BLaER1 (cell line): ENCODE measurements around the gene PLVAP.

Experiments used
- H3K27ac ChIP-seq: shearing (Covaris generic); formaldehyde crosslinking; 2 replicates; pipeline ENCODE4 v1.8.1; 2022
- H3K27me3 ChIP-seq: shearing (Covaris generic); formaldehyde crosslinking; 2 replicates; pipeline ENCODE4 v1.8.1; 2022
- H3K36me3 ChIP-seq: shearing (Covaris generic); formaldehyde crosslinking; 2 replicates; pipeline ENCODE4 v1.8.1; 2022
- H3K4me1 ChIP-seq: shearing (Covaris generic); formaldehyde crosslinking; 2 replicates; pipeline ENCODE4 v1.8.1; 2022
- H3K4me2 ChIP-seq: shearing (Covaris generic); formaldehyde crosslinking; 2 replicates; pipeline ENCODE4 v1.8.1; 2022
- H3K4me3 ChIP-seq: shearing (Covaris generic); formaldehyde crosslinking; 2 replicates; pipeline ENCODE4 v1.8.1; 2022
- H3K9ac ChIP-seq: shearing (Covaris generic); formaldehyde crosslinking; 2 replicates; pipeline ENCODE4 v1.8.1; 2022
- H3K9me3 ChIP-seq: shearing (Covaris generic); formaldehyde crosslinking; 2 replicates; pipeline ENCODE4 v1.8.1; 2022
- H4K20me1 ChIP-seq: shearing (Covaris generic); formaldehyde crosslinking; 2 replicates; pipeline ENCODE4 v1.8.1; 2022
- Cebpa-rat ChIP-seq: shearing (Covaris generic); IDR thresholded peaks from 2 replicates; pipeline ENCODE4 v1.8.1; 2022

The PLVAP gene

DNA sequence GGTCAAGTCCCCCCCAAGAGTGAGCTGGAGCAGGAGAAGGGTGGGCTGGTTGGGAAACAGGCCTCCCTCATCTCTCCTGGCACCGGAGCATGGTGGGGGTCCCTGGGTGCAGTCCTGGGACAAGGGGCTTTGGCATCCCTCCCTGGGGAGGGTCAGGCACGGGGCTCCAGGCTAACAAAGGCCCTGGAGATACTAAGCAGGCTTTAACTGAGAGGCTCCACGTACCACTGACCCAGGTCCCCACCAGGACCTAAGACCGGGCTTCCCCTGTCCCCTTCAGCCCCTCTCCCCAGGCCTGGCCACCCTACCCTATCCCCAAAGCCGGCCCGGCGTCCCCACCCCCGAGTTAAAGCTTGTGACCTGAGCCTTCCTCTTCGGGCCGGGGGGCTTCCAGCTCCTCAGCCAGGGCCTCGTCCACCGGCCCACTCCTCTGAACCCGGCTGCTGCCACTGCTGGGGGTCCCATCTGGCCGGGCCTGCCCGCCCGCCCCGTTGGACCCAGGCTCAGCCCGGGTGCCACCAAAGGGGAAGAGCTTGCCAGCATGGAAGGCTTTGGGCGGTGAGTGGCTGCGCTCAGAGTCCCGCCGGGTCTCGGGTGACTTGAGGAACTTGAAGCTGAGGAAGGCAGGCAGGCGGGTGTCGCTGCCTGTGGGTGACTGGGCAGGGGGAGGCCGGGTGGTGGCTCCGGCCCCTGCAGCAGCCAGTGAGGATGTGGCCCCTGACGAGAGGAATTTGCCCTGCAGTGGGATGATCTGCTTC is 52.6 kb downstream of the PLVAP start:
- Histone ChIP-seq H3K9ac (no peak overlapping the region), H3K4me2 (peak overlapping the region; percentile 94; the same call in 1 of the 2 replicates), H3K4me3 (no peak overlapping the region), H3K36me3 (peaks cover 44% of the 10 kb centered on the region), H3K27ac (no peak overlapping the region), H3K9me3 (no peaks in the 10 kb centered on the region), H3K27me3 (peaks cover 17% of the 10 kb centered on the region), H3K4me1 (peaks cover 63% of the 10 kb centered on the region), H4K20me1 (peaks cover 33% of the 10 kb centered on the region)
- TF ChIP-seq Cebpa-rat, result no peak

DNA sequence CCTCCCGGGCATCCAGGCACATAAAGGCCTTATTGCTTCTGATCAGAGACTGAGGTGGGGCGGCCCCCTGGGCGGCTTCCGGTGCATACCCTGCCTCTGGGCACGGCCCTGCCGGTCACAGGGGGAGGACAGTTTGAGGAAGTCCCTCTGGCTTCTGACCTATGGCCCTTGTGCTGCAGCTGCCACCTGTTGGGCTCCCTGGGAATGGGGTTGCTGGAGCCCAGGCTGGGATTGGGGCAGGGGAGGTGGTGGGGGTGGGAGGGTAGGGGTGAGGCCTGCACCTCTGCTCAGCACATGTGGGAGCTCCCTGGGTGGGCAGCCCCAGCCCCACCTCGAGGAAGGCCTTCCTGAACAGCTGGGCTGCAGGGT is 53.2 kb downstream of the PLVAP start:
- Histone ChIP-seq H3K27me3 (peaks cover 11% of the 10 kb centered on the region; the same call in 1 of the 2 replicates), H3K4me1 (peaks cover 60% of the 10 kb centered on the region), H3K27ac (peak overlapping the region; percentile 46; the same call in 1 of the 2 replicates), H4K20me1 (peaks cover 38% of the 10 kb centered on the region), H3K36me3 (peaks cover 50% of the 10 kb centered on the region), H3K4me3 (peak overlapping the region; percentile 57; the same call in 1 of the 2 replicates), H3K4me2 (peak overlapping the region; percentile 94), H3K9me3 (no peaks in the 10 kb centered on the region), H3K9ac (peak overlapping the region; percentile 64; the same call in 1 of the 2 replicates)
- TF ChIP-seq Cebpa-rat, result no peak

DNA sequence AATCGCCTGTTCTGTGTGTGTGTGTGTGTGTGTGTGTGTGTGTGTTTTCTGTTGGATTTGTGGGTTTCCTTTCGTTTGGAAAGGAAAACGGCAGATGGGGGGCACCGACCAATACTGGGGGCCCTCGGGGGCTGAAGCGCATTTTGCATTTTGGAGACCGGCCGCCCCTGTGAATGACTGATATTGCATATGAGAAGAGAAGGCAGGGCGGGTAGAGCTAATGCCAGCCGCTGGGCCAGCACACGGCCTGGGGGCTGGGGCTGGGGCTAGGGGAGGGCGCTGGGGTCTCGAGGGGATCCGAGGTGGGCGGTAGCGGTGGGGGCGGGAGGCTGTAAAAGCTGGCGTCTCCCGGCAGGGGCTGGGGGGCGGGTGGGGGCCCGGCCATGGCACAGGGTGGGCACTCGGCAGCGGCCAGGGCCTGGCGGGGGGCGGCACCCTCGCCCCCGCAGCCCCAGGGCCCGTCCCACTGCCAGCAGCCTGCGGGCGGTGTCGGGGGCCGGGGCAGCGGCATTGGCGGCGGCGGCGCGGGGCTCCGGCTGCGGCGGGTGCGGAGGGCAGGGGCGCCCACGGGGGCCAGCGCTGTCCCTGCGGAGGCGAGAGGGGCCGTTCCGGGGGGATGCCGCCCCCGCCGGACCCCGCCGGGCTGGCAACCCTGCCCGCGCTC is 53.7 kb downstream of the PLVAP start:
- Histone ChIP-seq H3K9ac (peak overlapping the region; percentile 64; the same call in 1 of the 2 replicates), H3K4me2 (peak overlapping the region; percentile 94), H3K4me1 (peaks cover 62% of the 10 kb centered on the region), H3K9me3 (no peaks in the 10 kb centered on the region), H4K20me1 (peaks cover 40% of the 10 kb centered on the region), H3K36me3 (peaks cover 55% of the 10 kb centered on the region), H3K27me3 (peaks cover 8% of the 10 kb centered on the region; the same call in 1 of the 2 replicates), H3K27ac (peak overlapping the region; percentile 46; the same call in 1 of the 2 replicates), H3K4me3 (peak overlapping the region; percentile 57; the same call in 1 of the 2 replicates)
- no peak for TF ChIP-seq Cebpa-rat

DNA sequence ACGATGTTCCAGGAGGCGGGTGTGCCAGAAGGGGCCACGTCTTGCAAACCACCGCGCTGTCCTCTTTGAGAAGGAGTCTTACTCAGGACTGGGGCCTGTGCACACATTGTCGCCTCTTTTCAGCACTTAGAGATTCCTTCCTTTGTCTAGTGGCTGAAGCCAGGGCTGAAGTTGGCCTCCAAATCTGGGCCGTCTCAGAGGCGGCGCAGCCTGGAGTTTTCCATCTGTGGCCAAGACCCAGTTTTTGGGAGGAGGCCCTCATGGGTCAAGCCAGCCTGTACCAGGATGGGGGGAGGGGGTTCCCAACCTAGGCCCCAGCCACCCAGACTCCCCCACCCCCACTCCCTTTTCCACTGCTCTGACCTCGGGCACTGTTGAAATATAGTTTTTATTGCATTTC is 54.3 kb downstream of the PLVAP start:
- Histone ChIP-seq H3K4me2 (peak overlapping the region; percentile 94), H3K27ac (peak overlapping the region; percentile 72; the same call in 1 of the 2 replicates), H3K9me3 (no peaks in the 10 kb centered on the region), H3K9ac (no peak overlapping the region), H4K20me1 (peaks cover 40% of the 10 kb centered on the region), H3K27me3 (peaks cover 8% of the 10 kb centered on the region; the same call in 1 of the 2 replicates), H3K4me3 (no peak overlapping the region), H3K4me1 (peaks cover 63% of the 10 kb centered on the region), H3K36me3 (peaks cover 61% of the 10 kb centered on the region)
- TF ChIP-seq Cebpa-rat, result no peak

DNA sequence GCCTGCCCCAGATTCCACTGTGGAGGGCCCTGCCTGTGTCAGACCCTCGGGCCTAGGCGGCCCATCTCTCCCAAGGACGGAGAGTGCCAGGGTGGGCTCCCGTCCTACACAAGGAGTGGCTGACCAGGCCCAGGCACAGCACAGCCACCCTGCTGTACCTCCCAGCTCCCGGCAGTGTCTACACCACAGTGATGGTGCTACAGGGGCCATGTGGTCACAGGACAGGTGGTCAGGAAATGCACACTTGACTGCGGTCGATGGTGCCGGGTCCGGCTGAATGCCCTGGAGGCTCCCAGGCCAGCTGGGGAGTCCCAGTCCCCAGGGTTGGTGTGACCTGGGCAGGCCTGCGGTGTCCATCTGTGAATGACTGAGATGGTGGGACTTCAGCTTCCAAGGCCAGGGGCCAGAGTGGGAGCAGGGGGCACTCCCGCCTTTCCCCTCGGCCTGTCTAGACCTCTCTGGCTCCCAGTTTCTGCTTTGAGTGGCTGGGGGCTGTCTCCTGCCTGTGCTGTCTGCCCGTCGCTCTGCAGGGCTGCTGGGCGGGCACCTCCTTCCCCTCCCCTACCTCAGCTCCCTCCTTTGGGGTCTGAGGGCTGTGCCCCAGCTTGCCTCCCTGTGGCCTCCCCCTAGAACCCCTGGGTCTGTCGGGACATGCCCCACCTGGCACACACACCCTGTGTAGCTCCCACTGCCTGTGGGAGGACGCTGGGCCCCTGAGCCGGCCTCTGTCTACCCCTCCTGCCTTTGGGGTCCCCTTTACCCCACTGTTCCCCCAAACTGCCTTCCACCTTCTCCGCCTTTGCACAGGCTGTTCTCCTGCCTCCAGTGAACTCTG is 55.3 kb downstream of the PLVAP start:
- peak overlapping the region; percentile 94 for H3K4me2 ChIP-seq
- no peak for TF ChIP-seq Cebpa-rat
- H4K20me1 ChIP-seq, result peaks cover 35% of the 10 kb centered on the region
- peak overlapping the region; percentile 58 for H3K9ac ChIP-seq
- peaks cover 65% of the 10 kb centered on the region for H3K36me3 ChIP-seq
- no peaks in the 10 kb centered on the region for H3K9me3 ChIP-seq
- no peak overlapping the region for H3K4me3 ChIP-seq
- peak overlapping the region; percentile 72 for H3K27ac ChIP-seq
- H3K4me1 ChIP-seq, result peaks cover 58% of the 10 kb centered on the region
- H3K27me3 ChIP-seq, result peaks cover 8% of the 10 kb centered on the region; the same call in 1 of the 2 replicates

DNA sequence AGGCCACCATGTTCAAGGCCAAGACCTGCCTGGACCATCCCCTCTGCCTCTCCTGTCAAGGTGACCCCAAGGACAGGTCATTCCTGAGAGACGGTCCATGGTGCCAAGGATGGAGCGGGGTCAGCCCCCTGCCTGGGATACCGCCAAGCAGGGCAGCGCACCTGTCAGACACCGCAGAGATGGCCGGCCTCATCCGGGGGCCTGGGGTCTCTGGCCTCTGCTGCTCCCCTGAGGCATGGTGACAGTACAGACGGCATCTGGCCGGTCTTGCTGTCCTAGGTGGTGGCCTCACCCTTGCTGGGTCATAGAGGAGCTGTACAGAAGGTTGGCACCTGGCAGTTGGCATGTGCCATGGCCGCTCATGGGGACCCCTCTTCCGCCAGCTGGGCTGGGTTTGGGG is 56.7 kb downstream of the PLVAP start:
- Histone ChIP-seq H4K20me1 (peaks cover 41% of the 10 kb centered on the region), H3K27ac (peak overlapping the region; percentile 72; the same call in 1 of the 2 replicates), H3K27me3 (peaks cover 8% of the 10 kb centered on the region; the same call in 1 of the 2 replicates), H3K9me3 (no peaks in the 10 kb centered on the region), H3K4me2 (peak overlapping the region; percentile 94; the same call in 1 of the 2 replicates), H3K9ac (0 out of 2 replicates have a peak overlapping the region, but pooled peaks have one; percentile 58), H3K36me3 (peaks cover 80% of the 10 kb centered on the region), H3K4me1 (peaks cover 58% of the 10 kb centered on the region), H3K4me3 (no peak overlapping the region)
- no peak for TF ChIP-seq Cebpa-rat

DNA sequence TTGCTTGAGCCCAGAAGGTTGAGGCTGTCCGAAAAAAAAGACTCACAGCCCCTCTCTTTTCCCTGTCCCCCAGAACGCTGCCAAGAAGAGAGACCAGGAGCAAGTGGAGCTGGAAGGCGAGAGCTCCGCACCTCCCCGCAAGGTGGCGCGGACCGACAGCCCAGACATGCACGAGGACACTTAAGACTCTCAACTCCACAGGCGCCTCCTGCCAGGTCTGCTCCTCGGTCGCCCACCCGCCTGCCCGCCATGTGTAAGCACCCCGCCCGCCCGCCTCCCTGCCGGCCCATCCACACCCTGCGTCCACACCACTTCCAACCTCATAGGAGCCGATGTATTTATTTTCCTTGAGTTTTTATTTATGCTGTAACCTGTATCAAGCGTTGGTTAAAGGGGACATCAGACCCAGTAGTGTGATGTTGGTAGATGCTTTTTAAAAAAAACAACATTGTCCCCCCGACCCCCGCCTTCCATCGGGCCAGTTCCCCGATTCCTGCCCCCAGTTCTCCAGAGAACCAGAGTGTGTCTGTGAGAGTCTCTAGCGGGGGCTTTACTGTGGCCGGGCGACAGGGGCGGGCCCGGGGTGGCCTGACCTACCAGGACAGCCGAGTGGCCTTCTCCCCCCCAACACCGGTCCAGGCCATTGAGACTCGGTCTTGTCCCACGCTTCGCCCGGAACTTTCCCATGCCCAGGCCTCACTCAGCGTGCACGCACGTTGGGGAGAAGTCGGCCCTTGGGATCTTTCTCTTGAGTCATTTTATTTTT is 57.5 kb downstream of the PLVAP start:
- Histone ChIP-seq H4K20me1 (peaks cover 35% of the 10 kb centered on the region), H3K4me3 (no peak overlapping the region), H3K4me1 (peaks cover 58% of the 10 kb centered on the region), H3K9me3 (no peaks in the 10 kb centered on the region), H3K4me2 (no peak overlapping the region), H3K9ac (no peak overlapping the region), H3K27me3 (peaks cover 8% of the 10 kb centered on the region; the same call in 1 of the 2 replicates), H3K27ac (no peak overlapping the region), H3K36me3 (peaks cover 77% of the 10 kb centered on the region)
- no peak for TF ChIP-seq Cebpa-rat

DNA sequence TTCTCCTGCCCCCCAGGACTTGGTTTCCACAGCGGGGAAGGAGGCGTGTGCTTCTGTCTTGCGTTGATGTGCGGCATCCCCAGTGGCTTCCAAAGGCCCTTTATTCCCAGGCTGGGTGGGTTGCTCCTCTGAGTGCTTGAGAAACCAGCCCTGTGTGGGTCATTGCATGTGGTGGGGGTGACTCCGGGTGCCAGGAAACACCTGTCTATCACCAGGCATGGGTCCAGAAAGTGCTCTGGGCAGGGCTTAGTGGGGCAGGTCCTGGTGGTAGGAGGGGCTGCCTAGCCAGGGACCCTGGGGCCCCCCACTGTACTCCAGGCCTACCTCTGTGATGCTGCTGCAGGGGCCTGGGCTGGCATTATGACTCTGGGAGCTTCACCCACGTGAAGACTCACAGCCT is 58.2 kb downstream of the PLVAP start:
- Histone ChIP-seq H3K4me3 (no peak overlapping the region), H3K36me3 (peaks cover 80% of the 10 kb centered on the region), H3K4me2 (peak overlapping the region; percentile 40; the same call in 1 of the 2 replicates), H3K9me3 (no peaks in the 10 kb centered on the region), H3K4me1 (peaks cover 51% of the 10 kb centered on the region), H3K27me3 (peaks cover 8% of the 10 kb centered on the region; the same call in 1 of the 2 replicates), H3K9ac (peak overlapping the region; percentile 35; the same call in 1 of the 2 replicates), H4K20me1 (peaks cover 38% of the 10 kb centered on the region), H3K27ac (peak overlapping the region; percentile 7; the same call in 1 of the 2 replicates)
- no peak for TF ChIP-seq Cebpa-rat
